Adrenal gland (tissue), 12 donors: ENCODE data around the gene GADD45G. TPM values are rescaled to one million over a fixed set of nuclear protein-coding genes. Genes with fewer than 3 reads are reported as not detected.

Experiments used
- DNase-seq, 7 donors: peaks; one replicate each; pipeline ENCODE4 v3.0.0-alpha.2; 2019 to 2020
- H3K27ac ChIP-seq, 5 donors: fragments of 200-600 bp; sonication (generic) in 4 of 5; 1 replicate in 3 of 5; 2 replicates in 2 of 5; pipeline versions ENCODE4 v1.5.1 to v1.8.0; 2016 to 2020; ENCODE audit warnings: mild to moderate bottlenecking in 1 of 5
- H3K27me3 ChIP-seq: fragments of 200-600 bp; 2 replicates; pipeline ENCODE4 v1.8.0; 2021
- H3K36me3 ChIP-seq, 2 donors: fragments of 200-600 bp; replicated peaks in 1 of 2; 1 replicate in 1 of 2; 2 replicates in 1 of 2; pipeline versions ENCODE4 v1.5.1 to v1.8.0; 2018 to 2022
- H3K4me1 ChIP-seq, 2 donors: fragments of 200-600 bp; replicated peaks in 1 of 2; 1 replicate in 1 of 2; 2 replicates in 1 of 2; pipeline versions ENCODE4 v1.5.1 to v1.8.0; 2018 to 2021
- H3K4me3 ChIP-seq, 4 donors: fragments of 200-600 bp; sonication (generic) in 3 of 4; one replicate each; pipeline ENCODE4 v1.5.1; 2016 to 2018
- H3K9me3 ChIP-seq, 3 donors: fragments of 200-600 bp; sonication (generic) in 1 of 3; replicated peaks in 1 of 3; 1 replicate in 2 of 3; 2 replicates in 1 of 3; pipeline versions ENCODE4 v1.5.1 to v1.8.0; 2016 to 2021
- CTCF ChIP-seq, 6 experiments: fragments of 450-650 bp in 4 of 6; fragments of 200-600 bp in 2 of 6; sonication (generic) in 1 of 6; IDR thresholded peaks; 1 replicate in 5 of 6; 2 replicates in 1 of 6; pipeline versions ENCODE4 v1.5.1 to v1.8.0; 2016 to 2021; ENCODE audit warnings: antibody characterized with exemption in 6 of 6, mild to moderate bottlenecking in 2 of 6, moderate library complexity in 1 of 6
- POLR2A ChIP-seq, 2 donors: fragments of 450-650 bp; IDR thresholded peaks; one replicate each; pipeline ENCODE4 v1.6.1; 2017; ENCODE audit warnings: antibody characterized with exemption in 2 of 2, mild to moderate bottlenecking in 2 of 2, moderate library complexity in 1 of 2
- WGBS, 4 donors: extraction: QIAGEN DNeasy Blood & Tissue Kit in 2 of 4; methylation state at CpG; one replicate each; pipeline versions ENCODE4 v1.1.5 to v1.1.7; 2013 to 2017; 5-methylcytosine and 5-hydroxymethylcytosine counted together
- intact Hi-C, 2 donors: fragments of 100-400 bp; cut with DNase I; formaldehyde crosslinking; loops; one replicate each; pipeline versions ENCODE4 v1.14.1 to v1.15.0; 2022 to 2023
- polyA plus RNA-seq, 3 donors: library from polyadenylated mRNA; stranded (reverse); fragments of 200-250 nt in 2 of 3; fragments of 350-450 nt in 1 of 3; fragmentation: Illumina TruSeq in 1 of 3; extraction: RNeasy Lipid Tissue Mini Kit (QIAGEN cat#74804) in 1 of 3; gene quantifications; one replicate each; pipeline ENCODE4 v1.2.3, GENCODE V29; 2013 to 2014
- total RNA-seq, 9 donors: library from RNA; depleted of rRNA in 4 of 9; stranded (reverse); fragments of >200 nt in 4 of 9; fragments of 120-200 nt in 1 of 9; fragmentation: NEBNext Ultra II Directional in 1 of 9; extraction: Animal tissue kit (Norgen Biotek cat#: 25700) in 1 of 9; gene quantifications; one replicate each; pipeline versions ENCODE4 v1.1.0 to v1.2.4, GENCODE V29; 2013 to 2023
- donor health status: healthy with polysubstance abuse.
- donor health status: Bipolar disorder and iron deficiency.
- donor health status: DM: yes; HTN: yes; CAD: no.
- donor health status: DM: no; HTN: no; CAD: no.
- donor health status: DM: no; HTN: no; CAD: no.
- donor health status: DM: yes; HTN: yes; CAD: no.

GADD45G gene
- total and polyA plus RNA-seq, 12 donors, result 3.3 to 294 (median 93.3) TPM

GRCh38 chr9:89577363-89577762, 27.4 kb upstream of the GADD45G start:
- 85 to 95% (median 89%) methylated on average over 3 of the region's 3 CpGs for WGBS, 4 donors
- no peaks in the 10 kb centered on the region for H3K36me3 ChIP-seq
- H3K27ac ChIP-seq, result no peak overlapping the region
- H3K4me3 ChIP-seq, result no peak overlapping the region
- DNase-seq, result no peak
- no peaks in the 10 kb centered on the region for H3K4me1 ChIP-seq
- TF ChIP-seq CTCF (IDR thresholded peaks at IDR 0.05) (no peak), POLR2A (IDR thresholded peaks at IDR 0.05) (no peak)
- peaks cover 7% of the 10 kb centered on the region for H3K27me3 ChIP-seq
- H3K9me3 ChIP-seq, result no peaks in the 10 kb centered on the region
- intact Hi-C loops, result loop anchor here in 1 of 2 donors (5.0 kb wide), 1 partner anchor 1295 kb away; no protein-coding TSS in a partner anchor

- intact Hi-C loops, result loop anchor here in 1 of 2 donors (5.0 kb wide), 1 partner anchor 1292 kb away; no protein-coding TSS in a partner anchor
- Histone ChIP-seq H3K27ac (no peak overlapping the region), H3K27me3 (peaks cover 7% of the 10 kb centered on the region), H3K36me3 (no peaks in the 10 kb centered on the region), H3K9me3 (no peaks in the 10 kb centered on the region), H3K4me1 (no peaks in the 10 kb centered on the region), H3K4me3 (no peak overlapping the region)
- WGBS, 4 donors, result 66 to 75% (median 74%) methylated on average over 6 to 12 of the region's 12 CpGs
- no peak for DNase-seq
- no peak for TF ChIP-seq CTCF (IDR thresholded peaks at IDR 0.05)
- TF ChIP-seq POLR2A (IDR thresholded peaks at IDR 0.05), result no peak
Observed at GRCh38 chr9:89579741-89580385, 24.9 kb upstream of the GADD45G start.

- Histone ChIP-seq H3K9me3 (no peaks in the 10 kb centered on the region), H3K4me1 (peaks cover 3 to 5% of the 10 kb centered on the region in 2 donors), H3K36me3 (no peaks in the 10 kb centered on the region), H3K4me3 (no peak overlapping the region), H3K27ac (no peak overlapping the region), H3K27me3 (no peaks in the 10 kb centered on the region)
- no peak for DNase-seq
- TF ChIP-seq POLR2A (IDR thresholded peaks at IDR 0.05) (no peak), CTCF (IDR thresholded peaks at IDR 0.05) (no peak)
- whole genome bisulfite sequencing, 4 donors, result 77 to 92% (median 86%) methylated on average over 1 of the region's 1 CpG
- intact Hi-C loops, result no loop called here
Observed at GRCh38 chr9:89586311-89586710, 18.5 kb upstream of the GADD45G start.

- Histone ChIP-seq H3K9me3 (no peaks in the 10 kb centered on the region), H3K4me1 (peaks cover 4 to 9% of the 10 kb centered on the region in 2 donors), H3K4me3 (no peak overlapping the region), H3K36me3 (no peaks in the 10 kb centered on the region), H3K27me3 (no peaks in the 10 kb centered on the region), H3K27ac (no peak overlapping the region)
- no peak for TF ChIP-seq POLR2A (IDR thresholded peaks at IDR 0.05)
- no peak for TF ChIP-seq CTCF (IDR thresholded peaks at IDR 0.05)
- peak in 1 of 7 donors; percentile 36 for DNase-seq
- intact Hi-C loops, result no loop called here
- WGBS, 4 donors, result 89 to 96% (median 93%) methylated on average over 5 to 6 of the region's 6 CpGs
Observed at GRCh38 chr9:89588271-89588879, 16.4 kb upstream of the GADD45G start.
